ENCODE data around the gene TOM1L2.

The TOM1L2 gene

DNA sequence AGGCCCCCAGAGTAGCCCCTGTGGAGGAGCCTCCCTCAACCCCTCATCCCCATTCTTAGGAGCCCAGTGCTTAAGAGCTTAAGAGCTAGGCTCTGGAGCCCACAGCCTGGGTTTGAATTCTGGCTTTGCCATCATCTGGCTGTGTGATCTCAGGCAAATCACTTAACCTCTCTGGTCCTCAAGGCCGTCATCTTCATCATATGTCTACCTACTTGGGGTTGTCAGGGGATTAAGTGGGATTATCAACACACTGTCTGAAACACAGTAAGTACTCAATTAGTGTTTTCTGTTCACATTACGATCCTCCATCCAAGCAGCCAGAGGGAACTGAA, 140.2 kb downstream of the TOM1L2 start:
- H3K9me3 ChIP-seq = no peaks in the 10 kb centered on the region
- no peaks in the 10 kb centered on the region for H3K27me3 ChIP-seq
- H3K36me3 ChIP-seq = no peaks in the 10 kb centered on the region
- TF ChIP-seq, protein P1, sequence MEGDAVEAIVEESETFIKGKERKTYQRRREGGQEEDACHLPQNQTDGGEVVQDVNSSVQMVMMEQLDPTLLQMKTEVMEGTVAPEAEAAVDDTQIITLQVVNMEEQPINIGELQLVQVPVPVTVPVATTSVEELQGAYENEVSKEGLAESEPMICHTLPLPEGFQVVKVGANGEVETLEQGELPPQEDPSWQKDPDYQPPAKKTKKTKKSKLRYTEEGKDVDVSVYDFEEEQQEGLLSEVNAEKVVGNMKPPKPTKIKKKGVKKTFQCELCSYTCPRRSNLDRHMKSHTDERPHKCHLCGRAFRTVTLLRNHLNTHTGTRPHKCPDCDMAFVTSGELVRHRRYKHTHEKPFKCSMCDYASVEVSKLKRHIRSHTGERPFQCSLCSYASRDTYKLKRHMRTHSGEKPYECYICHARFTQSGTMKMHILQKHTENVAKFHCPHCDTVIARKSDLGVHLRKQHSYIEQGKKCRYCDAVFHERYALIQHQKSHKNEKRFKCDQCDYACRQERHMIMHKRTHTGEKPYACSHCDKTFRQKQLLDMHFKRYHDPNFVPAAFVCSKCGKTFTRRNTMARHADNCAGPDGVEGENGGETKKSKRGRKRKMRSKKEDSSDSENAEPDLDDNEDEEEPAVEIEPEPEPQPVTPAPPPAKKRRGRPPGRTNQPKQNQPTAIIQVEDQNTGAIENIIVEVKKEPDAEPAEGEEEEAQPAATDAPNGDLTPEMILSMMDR (IDR thresholded peaks at IDR 0.05) = no peak
- H3K4me1 ChIP-seq (ENCODE audit: control insufficient read depth in 1 of 2, insufficient read depth in 1 of 2, low read depth in 1 of 2, low read length in 1 of 2) = peaks cover 17 to 27% of the 10 kb centered on the region in 2 experiments
- H3K27ac ChIP-seq = no peak overlapping the region
- H3K4me3 ChIP-seq (ENCODE audit: low read depth in 1 of 2, low read length in 1 of 2) = no peak overlapping the region

DNA sequence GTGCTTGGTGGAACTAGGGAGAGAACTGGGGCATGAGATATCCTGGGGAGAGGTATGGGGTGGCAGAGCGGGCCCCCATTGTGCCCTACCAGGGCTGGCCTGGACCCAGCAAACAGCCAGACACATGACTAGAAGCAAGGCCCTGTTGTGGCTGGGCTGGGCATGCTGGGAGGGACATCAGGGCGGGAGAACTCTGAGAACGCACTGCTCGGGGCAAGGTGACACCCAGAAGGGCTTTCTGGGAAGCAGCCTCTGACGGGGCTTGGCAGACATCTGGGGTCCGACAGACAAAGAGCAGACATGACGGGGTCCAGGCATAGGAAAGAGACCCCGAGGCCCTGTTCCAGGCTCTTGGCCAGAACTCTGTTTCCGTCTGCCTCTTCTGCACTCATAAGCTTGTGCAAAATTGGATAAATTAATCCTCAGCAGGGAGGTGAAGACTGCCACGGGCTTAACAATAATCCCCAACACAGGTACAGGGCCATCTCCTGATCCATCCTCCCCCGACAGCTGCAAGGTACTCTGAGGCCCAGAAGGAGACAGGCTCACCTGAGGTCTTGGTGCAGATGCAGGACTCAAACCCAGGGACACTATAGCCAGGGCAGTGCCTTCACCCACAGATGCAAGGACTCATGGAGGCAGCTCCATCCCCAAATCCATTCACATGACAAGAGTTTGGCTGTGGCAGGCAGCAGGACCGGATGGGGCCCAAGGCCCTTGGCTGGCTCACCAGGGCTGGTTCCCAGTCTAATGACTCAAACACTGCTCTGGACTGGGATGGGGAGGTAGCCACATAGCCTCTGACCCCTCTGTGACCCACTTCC, 140.8 kb downstream of the TOM1L2 start:
- no peaks in the 10 kb centered on the region for H3K27me3 ChIP-seq
- no peak overlapping the region for H3K4me3 ChIP-seq (ENCODE audit: low read depth in 1 of 2, low read length in 1 of 2)
- no peaks in the 10 kb centered on the region for H3K9me3 ChIP-seq
- no peak overlapping the region for H3K27ac ChIP-seq
- no peaks in the 10 kb centered on the region for H3K36me3 ChIP-seq
- H3K4me1 ChIP-seq (ENCODE audit: control insufficient read depth in 1 of 2, insufficient read depth in 1 of 2, low read depth in 1 of 2, low read length in 1 of 2) = peaks cover 21 to 26% of the 10 kb centered on the region in 2 experiments
- TF ChIP-seq, protein P1 (IDR thresholded peaks at IDR 0.05) = no peak

DNA sequence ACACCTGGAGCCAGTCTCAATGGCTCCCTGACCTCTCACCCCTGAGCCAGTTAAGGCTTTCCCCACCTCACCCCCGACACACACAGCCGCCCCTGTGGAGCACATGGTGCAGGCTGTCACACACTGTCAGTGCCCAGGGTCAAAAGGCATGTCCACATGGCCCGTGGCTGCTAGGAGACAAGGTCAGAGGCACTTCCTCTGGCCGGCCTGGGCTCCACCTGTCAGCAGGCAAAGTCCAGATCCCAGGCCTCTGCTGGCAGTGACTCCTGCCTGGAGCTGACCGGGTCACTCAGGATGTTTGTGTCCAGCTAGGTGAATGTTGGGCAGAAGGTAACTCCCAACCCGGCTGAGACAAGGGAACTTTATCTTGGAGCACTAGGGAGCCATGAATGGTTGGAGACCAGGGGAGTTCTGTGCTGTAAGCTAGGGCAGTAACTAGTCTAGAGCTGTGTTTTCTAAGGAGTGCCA, 141.4 kb downstream of the TOM1L2 start:
- no peaks in the 10 kb centered on the region for H3K9me3 ChIP-seq
- H3K27me3 ChIP-seq = no peaks in the 10 kb centered on the region
- H3K27ac ChIP-seq = no peak overlapping the region
- H3K36me3 ChIP-seq = no peaks in the 10 kb centered on the region
- TF ChIP-seq, protein P1 (IDR thresholded peaks at IDR 0.05) = no peak
- H3K4me3 ChIP-seq (ENCODE audit: low read depth in 1 of 2, low read length in 1 of 2) = no peak overlapping the region
- H3K4me1 ChIP-seq (ENCODE audit: control insufficient read depth in 1 of 2, insufficient read depth in 1 of 2, low read depth in 1 of 2, low read length in 1 of 2) = peaks cover 24 to 28% of the 10 kb centered on the region in 2 experiments

DNA sequence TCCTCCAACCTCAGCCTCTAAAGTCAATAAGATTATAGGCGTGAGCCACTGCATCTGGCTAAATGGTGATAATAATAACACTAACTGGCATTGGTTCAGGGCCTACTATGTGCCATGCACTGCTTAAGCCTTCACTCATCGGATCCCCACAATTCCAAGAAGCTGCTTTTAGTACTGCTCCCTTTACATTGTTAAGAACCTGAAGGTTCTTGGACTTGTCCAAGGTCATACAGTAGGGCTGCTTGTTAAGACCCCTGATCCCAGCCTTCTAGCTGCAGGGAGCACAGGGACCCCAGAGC, 142.0 kb downstream of the TOM1L2 start:
- H3K36me3 ChIP-seq = no peaks in the 10 kb centered on the region
- no peaks in the 10 kb centered on the region for H3K27me3 ChIP-seq
- H3K27ac ChIP-seq = no peak overlapping the region
- TF ChIP-seq, protein P1 (IDR thresholded peaks at IDR 0.05) = no peak
- peaks cover 20 to 23% of the 10 kb centered on the region in 2 experiments for H3K4me1 ChIP-seq (ENCODE audit: control insufficient read depth in 1 of 2, insufficient read depth in 1 of 2, low read depth in 1 of 2, low read length in 1 of 2)
- H3K4me3 ChIP-seq (ENCODE audit: low read depth in 1 of 2, low read length in 1 of 2) = no peak overlapping the region
- H3K9me3 ChIP-seq = no peaks in the 10 kb centered on the region

DNA sequence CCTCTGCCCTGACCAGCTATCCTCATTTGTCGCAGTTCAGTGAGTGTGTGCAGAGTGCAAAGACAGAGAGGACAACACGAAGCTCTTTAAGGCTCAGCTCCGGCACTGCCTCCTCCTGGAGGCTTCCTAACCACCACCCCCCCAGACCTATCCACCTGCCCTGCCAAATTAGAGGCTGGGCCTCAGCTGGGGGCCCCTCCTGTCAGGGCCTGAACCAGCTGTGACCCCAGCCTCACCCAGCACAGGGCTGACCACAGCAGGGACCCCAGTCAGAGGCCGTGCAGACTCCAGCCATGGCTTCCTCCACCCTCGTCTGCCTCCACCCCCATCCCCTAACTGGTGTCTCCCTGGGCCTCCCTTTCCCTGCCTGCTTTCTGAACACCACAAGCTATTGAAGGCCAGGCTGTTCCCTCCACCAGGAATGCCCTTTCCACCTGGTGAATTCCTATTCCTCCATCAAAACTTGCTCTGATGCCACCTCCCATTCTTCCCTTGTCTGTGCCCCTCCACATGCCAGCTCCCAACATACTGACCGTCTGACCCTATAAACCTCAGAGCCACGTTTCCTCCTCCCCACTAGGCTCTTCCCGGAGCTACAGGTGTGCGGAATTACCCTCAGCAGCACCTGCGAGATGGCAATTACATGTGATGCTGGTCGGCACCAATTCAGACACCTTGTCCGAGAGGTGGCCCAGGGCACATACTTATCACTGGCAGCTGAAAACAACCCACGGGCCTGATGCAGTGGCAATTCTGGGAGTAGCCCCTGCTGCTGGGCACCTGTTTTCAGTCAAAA, 144.2 kb downstream of the TOM1L2 start:
- Histone ChIP-seq H3K9me3 (no peaks in the 10 kb centered on the region), H3K4me1 (ENCODE audit: control insufficient read depth in 1 of 2, insufficient read depth in 1 of 2, low read depth in 1 of 2, low read length in 1 of 2) (peaks cover 30% of the 10 kb centered on the region in 2 experiments), H3K27me3 (peaks cover 3% of the 10 kb centered on the region), H3K36me3 (no peaks in the 10 kb centered on the region), H3K4me3 (ENCODE audit: low read depth in 1 of 2, low read length in 1 of 2) (no peak overlapping the region), H3K27ac (no peak overlapping the region)
- TF ChIP-seq, protein P1 (IDR thresholded peaks at IDR 0.05) = no peak
